ENCODE data around the gene COA7.
"Not testable (repeated sequence)": the region's sequence is repeated elsewhere in the genome, so short reads cannot be mapped to it uniquely, and the experiment has no call there.

COA7 gene

DNA sequence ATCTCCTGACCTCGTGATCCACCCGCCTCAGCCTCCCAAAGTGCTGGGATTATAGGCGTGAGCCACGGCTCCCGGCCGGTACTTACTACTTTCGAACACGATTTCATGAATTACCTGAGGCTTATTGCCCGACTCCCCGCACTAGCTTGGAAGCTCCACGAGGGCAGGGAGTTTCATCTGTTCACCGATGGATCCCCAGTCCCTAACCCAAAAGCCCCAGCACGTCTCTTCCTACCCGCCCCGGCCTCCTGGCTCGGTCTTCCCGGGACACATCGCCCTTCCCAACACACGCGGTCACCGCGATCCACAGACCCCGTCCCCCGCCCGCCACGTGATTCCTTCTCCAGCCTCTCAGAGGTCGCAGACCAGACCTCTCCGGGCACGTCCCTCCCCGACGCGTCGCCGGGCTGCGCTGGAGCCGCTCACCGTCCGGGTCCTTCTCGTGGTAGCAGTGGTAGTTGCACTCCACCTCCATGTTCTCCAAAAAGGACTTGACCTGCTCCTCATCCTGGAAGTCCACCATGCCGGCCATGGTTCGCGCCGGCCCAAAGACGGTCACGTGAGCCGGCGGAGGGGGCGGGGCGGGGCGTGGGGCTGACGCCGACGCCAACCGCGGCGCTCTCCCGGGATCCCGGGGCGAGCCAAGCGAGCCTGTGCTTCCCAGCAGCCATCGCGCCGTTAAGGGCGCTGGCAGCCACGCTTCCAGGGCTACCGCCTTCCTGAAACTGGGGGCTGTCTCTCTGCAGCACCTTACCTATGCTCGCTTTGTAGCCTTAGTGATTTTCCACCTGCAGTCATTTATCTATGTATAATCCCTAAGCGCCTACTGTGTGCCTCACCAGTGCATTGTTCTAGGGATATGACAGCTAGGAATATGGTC lies at the start of gene COA7:
Gene COA7, minus strand, starts transcription at position 553 of the 880 bp plus-strand sequence. Its CDS starts 21 bp downstream, at position 532.
- peak; percentile 21 to 56 (median 44) for DNase-seq

- DNase-seq: no peak
Measured at GRCh38 chr1:52747450-52747849, 49.3 kb upstream of the COA7 start.

DNA sequence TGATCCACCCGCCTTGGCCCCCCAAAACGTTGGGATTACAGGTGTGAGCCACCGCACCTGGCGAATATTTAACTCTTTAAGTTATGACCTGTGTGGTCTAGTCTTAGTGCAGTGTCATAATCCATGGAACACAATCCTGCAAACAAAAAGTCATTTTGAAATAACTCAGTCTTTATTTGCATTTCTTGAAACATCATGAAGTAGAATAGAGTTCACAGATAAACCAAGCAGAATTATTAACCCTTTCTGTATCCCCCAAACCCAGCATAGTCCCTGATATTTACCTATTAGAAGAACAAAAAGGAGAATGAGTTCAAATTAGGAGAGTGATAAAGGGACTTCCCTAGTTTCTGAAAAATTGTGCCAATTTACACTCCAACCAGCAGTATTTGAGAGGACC lies 48.0 kb upstream of the COA7 start:
- no peak for DNase-seq

DNA sequence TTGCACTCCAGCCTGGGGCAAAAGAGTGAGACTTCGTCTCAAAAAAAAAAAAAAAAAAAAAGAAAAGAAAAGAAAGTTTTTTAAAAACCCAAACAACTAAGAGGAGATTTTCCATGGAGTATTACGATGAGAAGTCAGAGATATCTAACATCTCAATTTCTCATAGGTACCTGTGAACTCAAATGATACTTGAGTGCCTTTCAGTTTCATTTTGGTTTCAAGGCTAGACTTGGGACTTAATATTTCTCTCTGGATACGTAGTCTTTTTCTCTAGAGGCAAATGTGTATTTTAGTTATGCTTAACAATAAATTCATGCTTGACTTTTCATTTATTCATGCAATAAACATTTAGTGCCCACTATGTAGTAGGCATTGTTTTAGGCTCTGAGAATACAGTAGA lies 43.1 kb upstream of the COA7 start:
- no peak for DNase-seq

DNA sequence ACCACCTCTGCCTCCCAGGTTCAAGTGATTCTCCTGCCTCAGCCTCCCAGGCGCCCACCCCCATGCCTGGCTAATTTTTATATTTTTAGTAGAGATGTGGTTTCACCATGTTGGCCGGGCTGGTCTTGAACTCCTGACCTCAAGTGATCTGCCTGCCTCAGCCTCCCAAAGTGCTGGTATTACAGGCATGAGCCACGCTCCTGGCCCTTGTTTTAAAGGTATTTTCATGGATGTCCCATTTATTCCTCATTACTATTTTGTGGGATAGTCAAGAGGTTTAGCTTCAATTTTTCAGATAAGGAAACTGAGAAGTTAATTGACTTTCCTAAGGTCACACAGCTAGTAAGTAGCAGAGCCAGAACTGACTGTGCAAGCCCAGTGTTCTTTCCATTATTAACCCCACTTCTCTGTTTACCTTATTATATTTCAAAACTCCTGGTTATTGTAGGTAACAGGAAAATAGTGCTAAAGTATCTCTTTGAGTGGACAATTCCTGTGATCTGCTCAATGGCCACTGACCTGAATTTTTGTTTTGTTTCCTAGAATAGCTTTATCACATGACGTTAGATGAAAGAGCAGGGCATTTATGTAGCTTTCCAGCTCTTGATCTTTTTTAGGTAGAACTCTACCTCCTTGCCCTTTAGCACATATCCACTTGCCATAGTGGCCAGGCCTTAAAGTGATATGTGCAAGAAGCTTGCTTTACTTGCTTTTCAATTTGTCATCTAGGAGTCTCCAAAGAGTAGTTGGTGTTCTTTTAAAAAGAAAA lies 41.7 kb upstream of the COA7 start:
- DNase-seq: no peak

GRCh38 chr1:52738893-52739292 lies 40.7 kb upstream of the COA7 start:
- no peak for DNase-seq

DNA sequence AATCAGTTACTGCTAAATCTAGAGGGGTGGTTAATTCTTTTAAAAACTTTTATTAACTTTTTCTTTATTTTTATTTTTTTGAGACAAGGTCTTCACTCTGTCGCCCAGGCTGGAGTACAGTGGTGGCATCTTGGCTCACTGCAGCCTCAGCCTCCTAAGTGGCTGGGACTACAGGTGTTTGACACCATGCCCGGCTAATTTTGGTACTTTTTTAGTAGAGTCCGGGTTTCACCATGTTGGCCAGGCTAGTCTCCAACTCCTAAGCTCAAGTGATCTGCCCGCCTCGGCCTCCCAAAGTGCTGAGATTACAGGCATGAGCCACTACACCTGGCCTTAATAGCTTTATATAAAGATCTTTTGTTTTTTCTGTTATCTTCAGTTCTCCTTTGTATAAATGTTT lies 40.0 kb upstream of the COA7 start:
- no peak for DNase-seq

DNA sequence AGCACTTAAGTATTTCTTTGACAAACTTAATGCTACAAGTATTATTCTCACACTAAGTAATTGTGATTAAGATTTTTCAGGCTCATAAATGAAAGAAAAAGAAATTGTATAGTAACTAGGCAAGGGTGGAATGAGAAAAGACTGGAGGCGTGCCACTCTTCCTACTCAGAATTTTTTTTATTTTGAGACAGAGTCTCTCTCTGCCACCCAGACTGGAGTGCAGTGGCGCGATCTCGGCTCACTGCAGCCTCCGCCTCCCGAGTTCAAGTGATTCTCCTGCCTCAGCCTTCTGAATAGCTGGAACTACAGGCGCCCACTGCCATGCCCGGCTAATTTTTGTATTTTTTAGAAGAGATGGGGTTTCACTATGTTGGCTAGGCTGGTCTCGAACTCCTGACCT lies 37.2 kb upstream of the COA7 start:
- DNase-seq: not testable (repeated sequence)

- DNase-seq: no peak
Measured at GRCh38 chr1:52733368-52733767, 35.2 kb upstream of the COA7 start.

- no peak for DNase-seq
Measured at GRCh38 chr1:52727956-52728656, 30.0 kb upstream of the COA7 start.

GRCh38 chr1:52727114-52727586 lies 29.0 kb upstream of the COA7 start:
- DNase-seq: no peak

GRCh38 chr1:52726265-52727113 lies 28.3 kb upstream of the COA7 start, which contains the start of gene ZYG11B:
Gene ZYG11B (plus strand): TSS chr1:52726453. CDS start chr1:52726654, 201 bp downstream.
- DNase-seq: peak; percentile 85 to 92 (median 89)

DNA sequence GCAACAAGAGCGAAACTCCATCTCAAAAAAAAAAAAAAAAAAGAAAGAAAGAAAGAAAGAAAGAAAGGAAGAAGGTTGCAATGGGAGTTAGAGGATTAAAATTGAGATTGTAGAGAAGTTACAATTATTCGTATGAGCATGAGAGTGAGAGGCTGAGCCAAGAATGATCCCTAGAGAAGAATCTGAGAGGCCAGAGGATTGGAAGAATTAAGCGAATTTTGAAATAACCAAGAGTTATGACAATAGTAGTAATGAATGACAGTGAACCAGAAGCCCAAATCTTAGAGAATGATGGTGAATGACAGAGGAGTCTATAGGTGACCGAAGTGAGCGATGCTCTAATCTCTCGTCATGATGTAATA lies 27.7 kb upstream of the COA7 start:
- DNase-seq: no peak

- no peak for DNase-seq
Measured at GRCh38 chr1:52723260-52723659, 25.1 kb upstream of the COA7 start.

- DNase-seq: not testable (repeated sequence)
Measured at GRCh38 chr1:52715296-52715695, 17.1 kb upstream of the COA7 start.

DNA sequence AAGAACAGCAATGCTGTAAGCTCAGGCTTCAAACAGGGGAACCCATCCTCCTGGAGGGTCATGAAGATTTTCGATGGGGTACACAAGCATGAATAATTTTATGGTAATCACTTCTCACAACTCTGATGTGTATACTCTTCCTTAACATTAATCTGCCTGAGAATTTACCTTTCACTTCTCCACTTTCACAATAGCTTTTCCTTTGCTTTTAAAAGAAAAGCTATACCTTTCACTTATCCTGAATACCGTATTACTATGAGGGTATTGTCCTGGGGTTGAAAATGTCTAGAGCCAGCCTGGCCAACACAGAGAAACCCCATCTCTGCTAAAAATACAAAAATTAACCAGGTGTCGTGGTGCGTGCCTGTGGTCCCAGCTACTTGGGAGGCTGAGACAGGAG lies 15.4 kb upstream of the COA7 start:
- DNase-seq: no peak

DNA sequence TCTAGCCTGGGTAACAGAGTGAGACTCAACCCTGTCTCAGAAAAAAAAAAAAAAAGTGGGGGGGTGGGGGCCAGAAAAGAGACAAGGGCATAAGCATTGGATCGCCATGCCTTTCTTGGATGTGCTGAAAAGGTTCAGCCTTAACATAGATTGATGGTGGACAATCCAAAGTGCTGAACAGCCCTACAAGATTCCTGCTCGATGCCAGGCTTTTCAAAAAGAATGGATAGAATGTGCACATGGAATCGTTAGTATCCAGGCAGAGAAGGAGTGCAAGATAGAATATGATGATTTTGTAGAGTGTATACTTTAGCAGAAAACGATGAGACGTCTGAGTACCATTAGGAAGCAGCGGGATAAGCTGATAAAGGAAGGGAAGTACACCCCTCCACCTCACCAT lies 10.9 kb upstream of the COA7 start:
- DNase-seq: no peak

- DNase-seq: no peak
Measured at GRCh38 chr1:52707927-52708655, 9.9 kb upstream of the COA7 start.

DNA sequence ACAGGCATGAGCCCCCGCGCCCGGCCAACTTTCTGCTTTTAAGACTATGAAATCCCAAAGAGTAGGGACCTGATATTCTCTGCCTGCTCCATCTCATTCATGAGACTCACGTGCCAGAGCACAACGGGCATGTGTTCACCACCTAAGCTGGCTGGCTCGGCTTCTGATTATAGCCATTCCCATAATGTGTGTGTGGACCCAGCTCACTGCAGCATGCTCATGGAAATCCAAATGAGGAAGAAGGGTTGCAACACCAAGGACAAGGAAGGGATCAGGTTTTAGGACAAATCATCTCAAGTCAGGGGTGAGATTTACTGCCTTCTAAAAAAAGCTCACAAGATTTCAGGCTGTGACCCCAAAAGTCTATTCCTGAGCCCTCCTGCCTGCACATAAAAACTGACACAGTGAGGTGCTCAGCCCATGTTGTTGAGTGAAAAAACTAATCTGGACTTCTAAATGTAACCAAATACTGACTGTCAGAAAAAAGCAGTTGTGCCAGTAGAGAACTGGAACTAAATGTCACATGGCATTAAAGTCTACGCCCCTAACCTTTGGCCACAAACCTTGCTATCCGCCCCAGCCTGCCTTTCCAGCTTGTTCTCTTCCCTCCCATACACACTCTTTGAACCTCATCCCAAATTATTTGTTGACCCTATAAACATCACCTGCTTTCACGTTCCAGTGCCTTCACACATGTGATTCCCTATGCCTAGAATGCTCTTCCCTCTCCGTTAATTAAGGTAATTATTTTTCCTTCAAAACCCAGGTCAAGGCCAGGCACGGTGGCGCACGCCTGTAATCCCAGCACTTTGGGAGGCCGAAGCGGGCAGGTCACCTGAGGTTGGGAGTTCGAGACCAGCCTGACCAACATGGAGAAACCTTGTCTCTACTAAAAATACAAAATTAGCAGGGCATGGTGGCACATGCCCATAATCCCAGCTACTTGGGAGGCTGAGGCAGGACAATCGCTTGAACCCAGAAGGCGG lies 9.1 kb upstream of the COA7 start:
- no peak for DNase-seq

DNA sequence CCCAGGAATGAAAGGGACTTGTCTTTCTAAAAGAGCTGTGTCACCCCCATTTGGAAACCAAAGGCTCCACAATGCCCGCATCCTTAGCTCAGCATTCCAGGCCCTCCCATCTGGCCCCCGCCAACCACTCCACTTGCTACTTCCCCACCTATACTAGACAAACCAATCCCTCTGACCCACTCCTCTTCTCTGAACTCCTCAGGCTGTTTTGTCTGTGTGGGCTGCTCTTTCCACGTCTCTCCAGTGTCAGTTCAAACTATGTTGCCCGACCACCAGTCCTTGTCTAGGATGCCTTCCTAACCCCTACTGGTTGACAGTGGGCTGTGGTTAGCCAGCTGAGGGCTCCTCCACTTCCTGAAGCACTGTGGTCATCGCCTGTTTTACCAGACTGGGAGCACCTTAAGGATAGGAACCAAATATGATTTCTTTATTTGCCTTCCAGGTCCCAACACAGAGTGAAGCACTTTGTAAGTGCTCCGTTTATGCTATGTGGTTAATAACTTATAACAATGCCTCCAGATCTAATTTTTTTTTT lies 8.1 kb upstream of the COA7 start:
- no peak for DNase-seq

All from stimulated activated naive CD4-positive, alpha-beta T cell (primary cell).